Bronchial epithelial cell (primary cell): ENCODE results near the gene DENND5B. TPM values are rescaled to one million over a fixed set of nuclear protein-coding genes. Genes with fewer than 3 reads are reported as not detected.

Experiments
- DNase-seq: peaks from one replicate; pipeline ENCODE4 v3.0.0-alpha.2; 2010; ENCODE audit warnings: low read depth
- FAIRE-seq: peaks from 2 replicates; lab custom pipeline; 2011; peaks lifted over from hg19 to GRCh38; lab: Jason Lieb, UNC
- H3K27me3 ChIP-seq: 2 replicates; pipeline ENCODE4 v1.5.1; 2011; ENCODE audit warnings: low read length; ENCODE audit not compliant: control insufficient read depth, insufficient read depth
- H3K36me3 ChIP-seq: 2 replicates; pipeline ENCODE4 v1.5.1; 2011; ENCODE audit warnings: low read length; ENCODE audit not compliant: control insufficient read depth, insufficient read depth
- H3K4me3 ChIP-seq: 2 replicates; pipeline ENCODE4 v1.5.1; 2011; ENCODE audit warnings: mild to moderate bottlenecking, low read depth, low read length, control low read depth
- total RNA-seq: library from RNA; depleted of rRNA; stranded (reverse); fragments of >200 nt; gene quantifications from 2 replicates; pipeline ENCODE4 v1.2.1, GENCODE V29; 2014
- TF ChIP-seq, protein P1 (sequence below): IDR thresholded peaks from 2 replicates; pipeline ENCODE4 v1.5.1; 2011; ENCODE audit warnings: mild to moderate bottlenecking, moderate library complexity, low read length, control low read depth, inconsistent platforms; ENCODE audit not compliant: insufficient read depth, severe bottlenecking

Gene DENND5B
- total RNA-seq, 1 donor from 2014 or later = 4.7 TPM

DNA sequence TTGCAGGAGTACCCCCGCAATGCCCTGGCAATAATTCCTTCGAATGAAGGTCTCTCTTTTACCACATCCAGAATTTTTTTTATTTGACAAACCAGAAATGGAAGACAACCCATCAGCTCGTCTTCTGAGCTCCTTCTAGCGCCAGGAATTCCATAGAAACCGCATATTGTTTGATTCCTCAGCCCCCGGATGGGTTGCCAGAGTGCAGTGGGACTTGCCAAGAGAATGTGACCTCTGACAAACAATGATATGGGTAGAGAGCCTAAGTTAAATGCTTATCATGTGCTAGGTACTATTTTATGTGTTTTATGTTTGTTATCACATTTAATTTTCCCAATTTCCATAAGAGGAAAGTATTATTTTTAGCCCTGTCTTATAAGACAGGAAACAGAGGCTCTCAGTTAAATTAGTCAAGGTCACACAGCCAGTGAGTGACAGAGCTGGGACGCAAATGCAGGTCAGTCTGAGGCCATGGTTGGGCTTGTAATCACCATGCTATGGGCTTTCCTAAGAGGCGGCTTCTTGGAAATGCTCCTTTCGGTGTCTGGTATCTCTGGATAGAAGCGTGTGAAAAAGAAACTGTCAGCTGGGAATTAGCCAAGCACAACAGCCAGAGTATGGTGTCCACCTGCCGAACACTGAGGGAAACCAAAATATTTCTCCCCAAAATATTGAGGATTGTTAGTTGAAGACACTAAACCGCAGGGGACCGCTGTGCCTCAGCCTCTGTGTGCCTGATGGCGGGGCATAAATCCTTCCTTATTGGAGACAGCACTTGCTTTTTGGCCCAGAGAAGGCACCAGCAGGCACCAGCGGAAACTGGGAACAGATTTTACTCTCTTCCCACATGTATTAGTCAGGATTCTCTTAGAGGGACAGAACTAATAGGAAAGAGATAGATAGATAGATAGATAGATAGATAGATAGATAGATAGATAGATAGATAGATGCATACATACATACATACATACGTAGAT, 39.1 kb upstream of the DENND5B start:
- Histone ChIP-seq H3K4me3 (no peak overlapping the region), H3K27me3 (no peaks in the 10 kb centered on the region), H3K36me3 (no peaks in the 10 kb centered on the region)
- TF ChIP-seq, protein P1, sequence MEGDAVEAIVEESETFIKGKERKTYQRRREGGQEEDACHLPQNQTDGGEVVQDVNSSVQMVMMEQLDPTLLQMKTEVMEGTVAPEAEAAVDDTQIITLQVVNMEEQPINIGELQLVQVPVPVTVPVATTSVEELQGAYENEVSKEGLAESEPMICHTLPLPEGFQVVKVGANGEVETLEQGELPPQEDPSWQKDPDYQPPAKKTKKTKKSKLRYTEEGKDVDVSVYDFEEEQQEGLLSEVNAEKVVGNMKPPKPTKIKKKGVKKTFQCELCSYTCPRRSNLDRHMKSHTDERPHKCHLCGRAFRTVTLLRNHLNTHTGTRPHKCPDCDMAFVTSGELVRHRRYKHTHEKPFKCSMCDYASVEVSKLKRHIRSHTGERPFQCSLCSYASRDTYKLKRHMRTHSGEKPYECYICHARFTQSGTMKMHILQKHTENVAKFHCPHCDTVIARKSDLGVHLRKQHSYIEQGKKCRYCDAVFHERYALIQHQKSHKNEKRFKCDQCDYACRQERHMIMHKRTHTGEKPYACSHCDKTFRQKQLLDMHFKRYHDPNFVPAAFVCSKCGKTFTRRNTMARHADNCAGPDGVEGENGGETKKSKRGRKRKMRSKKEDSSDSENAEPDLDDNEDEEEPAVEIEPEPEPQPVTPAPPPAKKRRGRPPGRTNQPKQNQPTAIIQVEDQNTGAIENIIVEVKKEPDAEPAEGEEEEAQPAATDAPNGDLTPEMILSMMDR = no peak
- no peak for FAIRE-seq
- no peak for DNase-seq

DNA sequence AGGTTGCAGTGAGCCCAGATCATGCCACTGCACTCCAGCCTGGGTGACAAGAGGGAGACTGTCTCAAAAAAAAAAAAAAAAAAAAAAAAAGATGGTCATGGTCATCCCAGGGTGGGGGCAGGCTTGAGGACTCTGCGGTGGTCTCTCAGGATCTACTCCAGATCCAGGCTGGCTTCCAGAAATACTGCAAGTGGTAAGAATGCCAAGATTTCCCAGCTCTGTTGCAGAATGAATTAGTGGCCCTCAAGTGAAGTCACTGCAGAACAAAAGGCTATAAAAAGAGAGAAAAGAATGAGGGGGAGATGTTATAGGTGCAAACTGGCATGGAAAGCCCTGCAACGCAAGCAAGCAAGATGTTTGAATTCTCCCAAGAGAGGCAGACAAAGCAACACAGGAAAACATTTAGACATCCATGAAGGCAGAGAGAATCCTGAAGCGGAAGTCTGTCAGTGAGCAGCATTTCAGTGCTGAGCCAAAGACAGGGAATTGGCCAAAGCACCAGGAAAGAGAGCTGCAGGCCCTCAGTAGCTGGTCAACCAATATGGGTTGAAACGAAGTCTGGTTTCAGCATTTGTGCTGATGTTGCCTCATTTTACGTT, 36.6 kb upstream of the DENND5B start:
- TF ChIP-seq, protein P1 = no peak
- FAIRE-seq = no peak
- Histone ChIP-seq H3K36me3 (no peaks in the 10 kb centered on the region), H3K4me3 (no peak overlapping the region), H3K27me3 (no peaks in the 10 kb centered on the region)
- DNase-seq = no peak

DNA sequence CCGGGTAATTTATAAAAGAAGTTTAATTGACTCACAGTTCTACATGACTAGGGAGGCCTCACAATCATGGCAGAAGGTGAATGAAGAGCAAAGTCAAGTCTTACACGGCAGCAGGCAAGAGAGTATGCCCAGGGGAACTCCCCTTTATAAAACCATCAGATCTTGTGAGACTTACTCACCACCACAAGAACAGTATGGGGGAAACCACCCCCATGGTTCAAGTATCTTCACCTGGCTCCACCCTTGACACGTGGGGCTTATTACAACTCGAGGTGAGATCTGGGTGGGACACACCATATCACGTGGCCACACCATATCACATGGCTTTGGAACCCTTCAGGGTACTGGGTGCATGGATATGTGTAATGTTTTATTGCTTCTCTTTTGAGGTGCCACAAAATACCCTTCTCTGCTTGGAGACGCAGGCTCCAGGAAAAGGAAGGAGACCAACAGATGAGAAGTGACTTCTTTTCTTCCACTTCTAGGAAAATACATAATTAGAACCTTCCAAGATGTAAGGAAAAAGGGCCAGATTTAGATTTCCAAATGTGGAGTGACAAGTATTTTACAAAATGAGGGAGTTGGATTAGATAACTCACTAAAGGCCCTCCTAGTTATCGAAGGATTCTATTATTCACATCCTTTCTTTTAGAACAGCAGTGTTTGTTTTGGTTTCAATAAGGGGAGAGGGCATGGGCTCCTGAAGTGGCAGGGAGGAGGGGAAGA, 35.5 kb upstream of the DENND5B start:
- FAIRE-seq = no peak
- no peaks in the 10 kb centered on the region for H3K36me3 ChIP-seq
- TF ChIP-seq, protein P1 = no peak
- H3K4me3 ChIP-seq = no peak overlapping the region
- DNase-seq = no peak
- H3K27me3 ChIP-seq = no peaks in the 10 kb centered on the region

DNA sequence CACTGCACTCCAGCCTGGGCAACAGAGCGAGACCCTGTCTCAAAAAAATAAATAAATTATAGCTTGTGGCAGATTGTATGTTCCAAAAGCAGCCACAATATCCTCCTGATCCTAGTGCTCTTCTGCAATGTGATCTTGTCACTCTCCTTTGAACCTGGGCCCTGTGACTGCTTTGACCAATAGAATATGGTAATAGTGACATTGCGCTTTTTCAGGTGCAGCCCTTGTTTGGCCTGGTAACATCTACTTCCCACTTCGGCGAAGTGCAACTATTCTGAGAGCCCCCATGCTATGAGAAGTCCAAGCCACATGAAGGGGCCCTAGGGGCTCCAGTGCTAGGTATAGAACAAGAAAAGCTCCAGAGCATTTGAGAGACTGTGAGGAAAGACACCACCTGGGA, 31.1 kb upstream of the DENND5B start:
- DNase-seq (no peak), FAIRE-seq (no peak)
- no peaks in the 10 kb centered on the region for H3K36me3 ChIP-seq
- no peaks in the 10 kb centered on the region for H3K27me3 ChIP-seq
- TF ChIP-seq, protein P1 = no peak
- no peak overlapping the region for H3K4me3 ChIP-seq

DNA sequence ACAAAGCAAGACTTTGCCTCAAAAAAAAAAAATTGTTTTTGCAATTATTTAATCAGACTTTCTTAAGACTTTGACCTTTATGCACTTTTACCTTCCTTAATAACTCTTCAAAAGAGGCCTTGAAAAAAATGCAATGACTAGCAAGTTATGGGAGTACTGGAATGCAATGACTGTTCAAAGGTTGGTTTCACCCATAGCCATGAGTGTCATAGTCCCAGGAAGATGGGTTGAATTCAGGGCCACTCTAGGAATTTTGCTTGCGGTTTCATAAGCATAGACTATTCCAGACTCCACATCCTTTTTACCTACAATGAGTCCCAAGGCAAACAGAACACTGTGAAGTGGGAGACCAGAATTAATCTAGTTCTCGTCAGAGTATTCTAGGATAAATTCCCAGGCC, 29.4 kb upstream of the DENND5B start:
- Histone ChIP-seq H3K36me3 (no peaks in the 10 kb centered on the region), H3K4me3 (no peak overlapping the region), H3K27me3 (no peaks in the 10 kb centered on the region)
- DNase-seq (no peak), FAIRE-seq (no peak)
- TF ChIP-seq, protein P1 = no peak
